Measurements from ENCODE around the gene CHST1. TPM values are rescaled to one million over a fixed set of nuclear protein-coding genes. Genes with fewer than 3 reads are reported as not detected.

The CHST1 gene
- polyA plus RNA-seq, 1 donor: 14.6 TPM

DNA sequence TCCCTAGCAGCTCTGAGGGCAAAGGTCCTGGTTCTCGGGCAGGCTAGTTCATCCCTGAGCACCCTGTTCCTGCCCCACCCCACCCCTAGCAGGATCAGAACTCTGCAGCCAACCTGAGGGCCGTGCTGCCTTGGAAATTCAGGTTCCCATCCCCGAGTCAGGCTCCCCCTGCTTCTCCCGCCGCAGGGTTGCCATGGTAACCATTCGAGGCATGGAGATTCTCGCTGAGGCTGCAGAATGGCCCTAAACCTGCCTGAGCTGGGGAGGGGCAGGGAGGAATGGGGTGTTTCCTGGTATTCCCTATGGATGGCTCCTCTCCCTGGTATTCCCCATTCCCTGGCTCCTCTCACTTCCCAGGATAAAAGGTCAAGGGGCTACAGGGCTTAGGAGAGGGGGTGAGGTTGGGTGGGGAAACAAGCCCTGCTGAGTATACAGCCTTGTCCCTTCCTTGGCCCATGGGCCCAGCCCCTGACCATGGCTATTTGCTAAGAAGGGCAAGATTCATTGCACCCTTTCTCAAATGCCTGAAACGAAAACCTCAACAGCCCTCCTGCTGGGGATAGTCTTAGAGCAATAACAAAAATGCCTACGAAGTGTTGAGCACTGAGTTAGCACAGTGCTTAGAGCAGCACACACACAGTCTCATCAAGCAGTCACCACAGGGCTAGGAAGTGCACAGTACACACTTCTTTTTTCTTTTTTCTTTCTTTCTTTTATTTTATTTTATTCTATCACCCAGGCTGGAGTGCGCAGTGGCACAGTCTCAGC is 58.7 kb downstream of the CHST1 start:
- DNase-seq (ENCODE audit: low read depth): no peak

DNA sequence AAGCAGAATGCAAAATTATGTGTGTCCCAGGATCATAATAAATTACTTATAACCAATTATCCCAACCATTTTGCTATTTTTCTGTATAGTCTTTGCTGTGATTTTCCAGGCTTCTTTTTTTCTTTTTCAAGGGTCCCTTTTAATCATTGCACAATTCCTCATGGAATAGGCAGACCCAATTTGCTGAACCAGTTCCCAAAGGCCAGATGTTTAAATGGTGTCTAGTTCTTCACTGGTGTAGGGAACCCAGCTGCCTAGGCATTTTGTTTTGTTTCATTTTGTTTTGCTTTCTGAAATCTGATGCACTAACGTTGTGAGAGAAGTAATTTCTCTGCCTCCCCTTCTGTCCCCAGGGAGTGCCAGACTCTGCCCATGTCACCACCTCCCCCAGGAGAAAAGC is 60.4 kb downstream of the CHST1 start:
- DNase-seq (ENCODE audit: low read depth): no peak

GRCh38 chr11:45603946-45604682 is 61.3 kb downstream of the CHST1 start:
- DNase-seq (ENCODE audit: low read depth): no peak

DNA sequence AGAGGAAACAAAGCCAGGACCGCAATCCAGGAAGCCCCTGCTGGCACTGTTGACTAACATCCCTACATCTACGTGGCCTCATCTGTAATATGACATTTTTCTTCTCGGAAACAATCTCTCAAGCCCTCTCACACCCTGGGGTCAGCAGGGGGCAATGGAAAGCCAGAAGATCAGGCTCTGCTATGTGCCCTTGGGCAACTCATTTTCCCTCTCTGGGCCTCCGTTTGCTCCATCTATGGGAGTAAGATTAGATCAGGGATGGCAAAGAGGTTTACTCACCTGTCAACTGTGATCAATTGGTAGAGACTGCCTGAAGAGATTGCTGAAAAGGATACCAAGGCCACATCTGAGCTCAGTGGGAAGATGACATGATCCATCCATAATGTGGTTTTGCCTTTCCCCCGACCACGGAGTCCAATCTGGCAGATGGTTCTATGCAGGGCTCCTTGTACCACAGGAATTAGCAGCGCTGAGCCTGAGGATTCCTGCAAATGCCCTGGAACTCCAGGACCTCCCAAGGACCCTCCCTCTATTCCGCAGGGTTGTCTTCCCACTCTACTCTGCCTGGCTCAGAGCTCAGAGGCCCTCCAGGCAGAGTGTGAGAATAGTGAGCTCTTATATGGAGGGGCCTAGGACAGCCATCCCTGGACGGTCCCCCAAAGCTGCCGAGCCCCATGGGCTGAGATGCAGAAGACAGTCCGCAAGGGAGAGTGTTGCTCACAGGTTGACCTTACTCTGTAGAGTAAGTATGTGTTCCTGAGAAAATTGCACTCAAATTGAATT is 66.1 kb downstream of the CHST1 start:
- DNase-seq (ENCODE audit: low read depth): no peak

Other genes starting within 250 kb of the CHST1 start
- gene SLC35C1, start 139.5 kb upstream of the CHST1 start, polyA plus RNA-seq (ENCODE audit: insufficient read length): 6.6 TPM
- 25.9 TPM for gene CRY2, start 181.9 kb upstream of the CHST1 start, polyA plus RNA-seq (ENCODE audit: insufficient read length)
- gene MAPK8IP1, start 220.0 kb upstream of the CHST1 start, polyA plus RNA-seq (ENCODE audit: insufficient read length): 41.3 TPM
- gene FREY1, start 241.6 kb upstream of the CHST1 start, polyA plus RNA-seq (ENCODE audit: insufficient read length): 0.43 TPM